ENCODE results near the gene RYR3.
"Not testable (repeated sequence)": the region's sequence is repeated elsewhere in the genome, so short reads cannot be mapped to it uniquely, and the experiment has no call there.

RYR3 gene

GRCh38 chr15:33586786-33587697 is 276.3 kb downstream of the RYR3 start:
- no peak overlapping the region for H3K4me3 ChIP-seq (ENCODE audit: low read length)
- no peaks in the 10 kb centered on the region for H3K9me2 ChIP-seq (replicated peaks; ENCODE audit: control insufficient read depth, low read length)
- no peak overlapping the region for H3K4me2 ChIP-seq (ENCODE audit: low read length)
- H3K9me3 ChIP-seq (ENCODE audit: control insufficient read depth, insufficient read depth, low read length): no peaks in the 10 kb centered on the region
- H3K79me2 ChIP-seq (ENCODE audit: control insufficient read depth, low read length): no peaks in the 10 kb centered on the region
- H3F3A ChIP-seq (ENCODE audit: control insufficient read depth, insufficient read depth): no peaks in the 10 kb centered on the region
- no peaks in the 10 kb centered on the region for H4K20me1 ChIP-seq (ENCODE audit: control insufficient read depth, insufficient read depth, low read depth, low read length)
- no peak overlapping the region for H3K27ac ChIP-seq (ENCODE audit: low read depth, low read length)
- H3K36me3 ChIP-seq (ENCODE audit: control insufficient read depth, low read length): no peaks in the 10 kb centered on the region
- no peaks in the 10 kb centered on the region for H3K4me1 ChIP-seq (ENCODE audit: control insufficient read depth, low read length)
- TF ChIP-seq EZH2phosphoT487 (IDR thresholded peaks at IDR 0.05; ENCODE audit: borderline replicate concordance, low read length) (no peak), CTCF (IDR thresholded peaks at IDR 0.05; ENCODE audit: low read depth, low read length, poor library complexity, severe bottlenecking) (no peak)
- no peaks in the 10 kb centered on the region for H3K27me3 ChIP-seq (ENCODE audit: control insufficient read depth, low read length)

GRCh38 chr15:33587773-33588172 is 277.0 kb downstream of the RYR3 start:
- no peak overlapping the region for H3K4me2 ChIP-seq (ENCODE audit: low read length)
- H3K4me3 ChIP-seq (ENCODE audit: low read length): no peak overlapping the region
- no peaks in the 10 kb centered on the region for H4K20me1 ChIP-seq (ENCODE audit: control insufficient read depth, insufficient read depth, low read depth, low read length)
- no peak for TF ChIP-seq EZH2phosphoT487 (IDR thresholded peaks at IDR 0.05; ENCODE audit: borderline replicate concordance, low read length)
- no peak for TF ChIP-seq CTCF (IDR thresholded peaks at IDR 0.05; ENCODE audit: low read depth, low read length, poor library complexity, severe bottlenecking)
- H3K9me3 ChIP-seq (ENCODE audit: control insufficient read depth, insufficient read depth, low read length): no peaks in the 10 kb centered on the region
- no peaks in the 10 kb centered on the region for H3K36me3 ChIP-seq (ENCODE audit: control insufficient read depth, low read length)
- no peak overlapping the region for H3K27ac ChIP-seq (ENCODE audit: low read depth, low read length)
- no peaks in the 10 kb centered on the region for H3K9me2 ChIP-seq (replicated peaks; ENCODE audit: control insufficient read depth, low read length)
- H3F3A ChIP-seq (ENCODE audit: control insufficient read depth, insufficient read depth): no peaks in the 10 kb centered on the region
- H3K27me3 ChIP-seq (ENCODE audit: control insufficient read depth, low read length): no peaks in the 10 kb centered on the region
- H3K79me2 ChIP-seq (ENCODE audit: control insufficient read depth, low read length): no peaks in the 10 kb centered on the region
- H3K4me1 ChIP-seq (ENCODE audit: control insufficient read depth, low read length): no peaks in the 10 kb centered on the region

GRCh38 chr15:33592864-33593263 is 282.1 kb downstream of the RYR3 start:
- H3K27ac ChIP-seq (ENCODE audit: low read depth, low read length): no peak overlapping the region
- H3K4me3 ChIP-seq (ENCODE audit: low read length): no peak overlapping the region
- H3K79me2 ChIP-seq (ENCODE audit: control insufficient read depth, low read length): no peaks in the 10 kb centered on the region
- no peaks in the 10 kb centered on the region for H4K20me1 ChIP-seq (ENCODE audit: control insufficient read depth, insufficient read depth, low read depth, low read length)
- H3K9me3 ChIP-seq (ENCODE audit: control insufficient read depth, insufficient read depth, low read length): no peaks in the 10 kb centered on the region
- no peak for TF ChIP-seq CTCF (IDR thresholded peaks at IDR 0.05; ENCODE audit: low read depth, low read length, poor library complexity, severe bottlenecking)
- no peak for TF ChIP-seq EZH2phosphoT487 (IDR thresholded peaks at IDR 0.05; ENCODE audit: borderline replicate concordance, low read length)
- no peak overlapping the region for H3K4me2 ChIP-seq (ENCODE audit: low read length)
- no peaks in the 10 kb centered on the region for H3K9me2 ChIP-seq (replicated peaks; ENCODE audit: control insufficient read depth, low read length)
- H3K4me1 ChIP-seq (ENCODE audit: control insufficient read depth, low read length): no peaks in the 10 kb centered on the region
- H3F3A ChIP-seq (ENCODE audit: control insufficient read depth, insufficient read depth): no peaks in the 10 kb centered on the region
- no peaks in the 10 kb centered on the region for H3K36me3 ChIP-seq (ENCODE audit: control insufficient read depth, low read length)
- H3K27me3 ChIP-seq (ENCODE audit: control insufficient read depth, low read length): no peaks in the 10 kb centered on the region

- not testable (repeated sequence) for H3K36me3 ChIP-seq (ENCODE audit: control insufficient read depth, low read length); H3K4me1 ChIP-seq (ENCODE audit: control insufficient read depth, low read length); H3K9me2 ChIP-seq (replicated peaks; ENCODE audit: control insufficient read depth, low read length); H4K20me1 ChIP-seq (ENCODE audit: control insufficient read depth, insufficient read depth, low read depth, low read length); H3K4me2 ChIP-seq (ENCODE audit: low read length); H3K79me2 ChIP-seq (ENCODE audit: control insufficient read depth, low read length); H3K27me3 ChIP-seq (ENCODE audit: control insufficient read depth, low read length); H3K27ac ChIP-seq (ENCODE audit: low read depth, low read length); H3K9me3 ChIP-seq (ENCODE audit: control insufficient read depth, insufficient read depth, low read length); H3F3A ChIP-seq (ENCODE audit: control insufficient read depth, insufficient read depth); H3K4me3 ChIP-seq (ENCODE audit: low read length)
Measured at GRCh38 chr15:33598382-33598781, 287.6 kb downstream of the RYR3 start.

Measured in DOHH2 (cell line).